Esophagus squamous epithelium (tissue), 4 donors: Measurements from ENCODE around the gene GABRR1.
A peak's percentile ranks its signal among the peaks of the same experiment; 100 is the strongest.

Source experiments
- POLR2A ChIP-seq, 4 donors: fragments of 450-650 bp; IDR thresholded peaks; one replicate each; pipeline ENCODE4 v1.6.1; 2017; ENCODE audit warnings: antibody characterized with exemption in 4 of 4, mild to moderate bottlenecking in 4 of 4, moderate library complexity in 3 of 4
- TF ChIP-seq, protein P1 (sequence below), 6 experiments: fragments of 450-650 bp in 4 of 6; fragments of 200-600 bp in 2 of 6; sonication (generic) in 2 of 6; IDR thresholded peaks; one replicate each; pipeline ENCODE4 v1.5.1; 2016 to 2019; ENCODE audit warnings: antibody characterized with exemption in 6 of 6, mild to moderate bottlenecking in 4 of 6, moderate library complexity in 4 of 6

DNA sequence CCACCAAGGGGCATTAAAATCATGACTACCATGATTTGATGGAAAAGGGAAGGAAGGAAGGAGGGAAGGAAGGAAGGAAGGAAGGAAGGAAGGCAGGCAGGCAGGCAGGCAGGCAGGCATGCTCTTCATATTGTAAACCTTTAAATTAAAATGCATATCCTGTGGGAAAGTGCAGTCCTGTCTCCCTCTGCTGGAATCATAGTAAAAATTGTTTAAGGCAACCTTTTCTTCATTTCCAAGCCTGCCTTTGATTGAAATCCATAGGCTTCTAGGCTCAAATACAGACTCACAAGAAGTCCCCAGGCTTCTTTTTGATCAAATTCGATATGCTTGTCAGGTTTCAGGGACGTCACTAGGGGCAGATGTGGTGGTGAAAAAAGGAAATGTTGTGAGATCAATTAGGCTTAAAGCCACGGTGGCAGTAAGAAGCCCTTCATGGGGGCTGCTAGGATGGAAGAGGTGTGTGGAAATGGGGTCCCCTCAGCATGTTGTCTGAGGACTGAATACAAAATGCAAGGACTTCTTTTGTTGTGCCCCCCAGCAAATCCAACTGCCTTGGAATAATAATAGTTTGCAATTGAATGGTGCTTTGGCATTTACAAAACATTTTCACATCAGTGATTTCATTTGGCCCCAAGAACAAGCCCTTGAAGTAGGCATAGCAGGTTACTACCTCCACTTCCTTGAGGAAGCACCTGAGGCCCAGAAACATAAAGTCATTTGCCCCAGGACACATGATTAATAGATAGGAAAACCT is 25.6 kb upstream of the GABRR1 start:
- TF ChIP-seq, protein P1, sequence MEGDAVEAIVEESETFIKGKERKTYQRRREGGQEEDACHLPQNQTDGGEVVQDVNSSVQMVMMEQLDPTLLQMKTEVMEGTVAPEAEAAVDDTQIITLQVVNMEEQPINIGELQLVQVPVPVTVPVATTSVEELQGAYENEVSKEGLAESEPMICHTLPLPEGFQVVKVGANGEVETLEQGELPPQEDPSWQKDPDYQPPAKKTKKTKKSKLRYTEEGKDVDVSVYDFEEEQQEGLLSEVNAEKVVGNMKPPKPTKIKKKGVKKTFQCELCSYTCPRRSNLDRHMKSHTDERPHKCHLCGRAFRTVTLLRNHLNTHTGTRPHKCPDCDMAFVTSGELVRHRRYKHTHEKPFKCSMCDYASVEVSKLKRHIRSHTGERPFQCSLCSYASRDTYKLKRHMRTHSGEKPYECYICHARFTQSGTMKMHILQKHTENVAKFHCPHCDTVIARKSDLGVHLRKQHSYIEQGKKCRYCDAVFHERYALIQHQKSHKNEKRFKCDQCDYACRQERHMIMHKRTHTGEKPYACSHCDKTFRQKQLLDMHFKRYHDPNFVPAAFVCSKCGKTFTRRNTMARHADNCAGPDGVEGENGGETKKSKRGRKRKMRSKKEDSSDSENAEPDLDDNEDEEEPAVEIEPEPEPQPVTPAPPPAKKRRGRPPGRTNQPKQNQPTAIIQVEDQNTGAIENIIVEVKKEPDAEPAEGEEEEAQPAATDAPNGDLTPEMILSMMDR (IDR thresholded peaks at IDR 0.05) = peak in 5 of 6 experiments; percentile 39 to 69 (median 53)
- TF ChIP-seq POLR2A (IDR thresholded peaks at IDR 0.05) = no peak
